Measurements from ENCODE around the gene UNC5B.

Gene UNC5B

DNA sequence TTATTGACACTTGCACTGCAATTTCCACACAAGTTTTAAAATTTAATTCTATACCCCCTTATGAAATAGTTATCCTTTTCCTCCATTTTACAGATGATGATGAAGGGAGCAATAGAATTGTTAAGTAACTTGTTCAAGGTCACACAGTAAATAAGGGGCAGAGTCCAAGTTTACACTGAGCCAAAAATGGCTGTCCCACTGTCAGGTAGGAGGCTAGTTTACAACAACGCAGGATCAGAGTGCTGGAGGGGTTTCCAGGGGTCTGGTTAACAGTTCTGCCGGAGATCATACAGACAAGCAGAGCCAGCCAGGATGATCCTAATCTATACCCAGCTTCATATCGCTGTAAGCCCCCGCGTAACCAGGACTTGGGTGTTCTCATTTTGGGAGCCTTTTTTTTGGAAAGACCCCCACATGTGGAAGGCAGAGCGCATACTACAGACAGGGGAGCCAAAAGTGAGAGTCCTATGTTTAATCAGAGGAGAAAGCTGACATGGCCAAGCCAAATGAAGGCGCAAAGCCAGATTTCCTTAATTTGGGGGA, 524 bp upstream of the UNC5B start:
- DNase-seq (ENCODE audit: low read depth): no peak
- peak overlapping the region; percentile 39 for H3K4me3 ChIP-seq (ENCODE audit: low read length)
- TF ChIP-seq, protein P1, sequence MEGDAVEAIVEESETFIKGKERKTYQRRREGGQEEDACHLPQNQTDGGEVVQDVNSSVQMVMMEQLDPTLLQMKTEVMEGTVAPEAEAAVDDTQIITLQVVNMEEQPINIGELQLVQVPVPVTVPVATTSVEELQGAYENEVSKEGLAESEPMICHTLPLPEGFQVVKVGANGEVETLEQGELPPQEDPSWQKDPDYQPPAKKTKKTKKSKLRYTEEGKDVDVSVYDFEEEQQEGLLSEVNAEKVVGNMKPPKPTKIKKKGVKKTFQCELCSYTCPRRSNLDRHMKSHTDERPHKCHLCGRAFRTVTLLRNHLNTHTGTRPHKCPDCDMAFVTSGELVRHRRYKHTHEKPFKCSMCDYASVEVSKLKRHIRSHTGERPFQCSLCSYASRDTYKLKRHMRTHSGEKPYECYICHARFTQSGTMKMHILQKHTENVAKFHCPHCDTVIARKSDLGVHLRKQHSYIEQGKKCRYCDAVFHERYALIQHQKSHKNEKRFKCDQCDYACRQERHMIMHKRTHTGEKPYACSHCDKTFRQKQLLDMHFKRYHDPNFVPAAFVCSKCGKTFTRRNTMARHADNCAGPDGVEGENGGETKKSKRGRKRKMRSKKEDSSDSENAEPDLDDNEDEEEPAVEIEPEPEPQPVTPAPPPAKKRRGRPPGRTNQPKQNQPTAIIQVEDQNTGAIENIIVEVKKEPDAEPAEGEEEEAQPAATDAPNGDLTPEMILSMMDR (IDR thresholded peaks at IDR 0.05; ENCODE audit: insufficient read depth, low read depth, low read length, missing control alignments): no peak

DNA sequence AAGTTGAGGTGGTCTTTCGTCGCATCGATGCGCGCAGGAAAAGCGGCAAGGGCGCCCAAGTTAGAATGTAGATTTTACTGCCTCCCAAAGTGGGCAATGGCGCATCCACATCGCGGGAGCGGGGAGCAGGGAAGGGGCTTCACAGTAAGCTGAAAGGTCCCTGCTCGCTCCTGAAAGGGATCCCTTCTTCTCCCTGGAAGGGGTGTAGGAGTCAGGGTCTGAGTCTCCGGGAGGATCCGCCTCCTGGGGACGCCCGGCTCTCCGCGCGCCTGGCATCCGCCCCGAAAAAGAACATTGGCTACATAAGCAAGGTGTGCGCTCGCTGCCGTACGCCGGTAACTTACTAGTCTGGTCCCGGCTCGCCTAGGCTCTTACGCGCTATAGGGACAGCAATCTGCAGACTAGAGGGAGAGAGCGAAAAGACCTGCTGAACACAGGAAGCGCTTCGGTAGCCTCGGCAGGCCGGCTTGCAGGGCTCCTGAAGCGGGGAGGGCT, 804 bp downstream of the UNC5B start:
- H3K4me3 ChIP-seq (ENCODE audit: low read length): peak overlapping the region; percentile 87
- DNase-seq (ENCODE audit: low read depth): peak; percentile 96
- TF ChIP-seq, protein P1 (IDR thresholded peaks at IDR 0.05; ENCODE audit: insufficient read depth, low read depth, low read length, missing control alignments): no peak

DNA sequence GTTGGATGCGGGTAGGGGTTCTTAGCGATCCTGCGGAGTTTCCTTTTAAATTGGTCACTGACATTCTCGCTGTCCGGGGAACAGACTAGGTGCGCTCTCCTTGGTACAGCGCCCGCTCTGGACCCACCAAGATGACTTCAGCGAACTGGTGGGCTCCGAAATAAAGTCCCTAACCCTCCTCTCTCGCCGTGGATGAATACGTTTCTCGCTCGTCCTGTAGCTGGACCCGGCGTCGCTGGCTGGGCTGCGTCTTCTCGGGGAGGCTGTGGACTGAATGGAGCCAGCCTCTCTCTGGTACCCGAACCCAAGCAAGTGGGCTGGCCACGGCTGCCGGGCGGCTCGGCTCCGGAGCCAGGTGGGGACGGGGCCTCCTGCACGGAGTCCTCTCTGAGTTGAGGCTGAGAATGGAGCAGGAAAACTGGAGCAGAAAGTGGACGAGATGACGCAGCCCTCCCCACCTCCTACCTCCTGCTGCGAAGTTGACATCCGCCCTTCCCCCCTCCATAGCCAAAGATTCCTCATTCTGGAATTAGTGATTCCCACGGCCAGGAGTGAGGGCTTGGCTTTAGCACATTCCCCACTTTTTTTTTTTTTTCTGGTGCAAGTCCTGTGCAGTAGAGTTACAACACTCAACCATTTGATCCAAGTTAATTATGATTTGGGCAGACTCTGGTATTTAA, 1.5 kb downstream of the UNC5B start:
- peak overlapping the region; percentile 87 for H3K4me3 ChIP-seq (ENCODE audit: low read length)
- TF ChIP-seq, protein P1 (IDR thresholded peaks at IDR 0.05; ENCODE audit: insufficient read depth, low read depth, low read length, missing control alignments): no peak
- DNase-seq (ENCODE audit: low read depth): peak; percentile 69

DNA sequence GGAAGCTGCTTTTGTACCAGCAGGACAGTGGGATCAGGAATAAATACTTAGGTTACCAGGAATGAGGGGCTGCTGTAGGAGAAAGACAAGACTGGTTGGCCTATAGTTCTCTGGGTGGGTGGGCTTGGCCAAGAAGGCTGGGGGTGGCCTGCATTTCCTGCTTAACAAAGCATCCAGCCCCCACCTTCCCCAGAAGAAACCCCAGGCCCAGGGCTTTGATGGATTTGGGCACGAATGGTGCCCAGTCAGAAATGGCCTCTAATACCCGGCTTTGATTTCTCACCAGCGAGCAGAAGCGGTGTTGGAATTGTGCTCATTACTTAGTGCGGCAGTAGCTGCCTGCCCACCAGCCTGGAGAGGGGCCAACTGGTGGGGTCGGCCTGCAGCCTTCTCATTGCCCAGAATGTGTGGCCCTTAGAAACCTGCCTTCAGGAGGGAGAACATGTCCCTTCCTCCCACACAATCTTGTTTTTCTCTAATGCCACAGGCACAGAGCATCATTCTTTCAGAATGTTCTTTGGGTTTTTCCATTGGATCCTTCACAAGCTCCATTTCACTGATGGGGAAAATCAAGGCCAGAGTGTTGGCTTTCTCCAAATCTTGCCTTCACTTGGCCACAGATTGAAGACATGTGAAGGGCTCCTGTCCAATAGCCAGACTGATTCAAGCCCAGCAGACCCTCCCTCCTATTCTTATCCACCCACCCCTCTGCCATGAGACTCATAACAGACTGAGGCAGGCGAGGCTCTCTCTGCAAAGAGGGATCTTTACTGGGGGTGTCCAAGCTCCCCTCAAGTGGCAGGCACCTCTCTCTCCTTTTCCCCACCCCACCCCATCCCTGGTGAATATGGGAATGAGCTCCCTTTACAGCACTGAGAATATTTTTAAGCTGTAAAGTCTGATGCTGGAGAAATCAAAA, 2.5 kb downstream of the UNC5B start:
- DNase-seq (ENCODE audit: low read depth): no peak
- peak overlapping the region; percentile 87 for H3K4me3 ChIP-seq (ENCODE audit: low read length)
- TF ChIP-seq, protein P1 (IDR thresholded peaks at IDR 0.05; ENCODE audit: insufficient read depth, low read depth, low read length, missing control alignments): no peak

DNA sequence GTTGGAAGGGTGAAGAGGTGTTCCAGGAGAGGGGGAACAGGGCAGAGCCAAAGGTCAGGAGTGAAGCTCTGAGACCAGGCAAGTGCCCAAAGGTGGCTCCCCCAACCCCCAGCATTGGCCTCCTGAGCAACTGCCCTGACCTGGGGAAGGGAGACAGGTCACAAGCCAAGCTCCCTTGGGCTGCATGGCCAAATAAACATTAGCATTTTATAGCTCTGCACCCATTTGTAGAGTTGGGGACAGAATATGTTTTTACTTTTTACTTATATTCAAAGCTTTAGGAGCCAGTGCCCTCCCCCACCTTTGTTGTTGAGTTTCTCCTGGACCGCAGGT, 4.0 kb downstream of the UNC5B start:
- DNase-seq (ENCODE audit: low read depth): no peak
- H3K4me3 ChIP-seq (ENCODE audit: low read length): no peak overlapping the region
- TF ChIP-seq, protein P1 (IDR thresholded peaks at IDR 0.05; ENCODE audit: insufficient read depth, low read depth, low read length, missing control alignments): no peak

DNA sequence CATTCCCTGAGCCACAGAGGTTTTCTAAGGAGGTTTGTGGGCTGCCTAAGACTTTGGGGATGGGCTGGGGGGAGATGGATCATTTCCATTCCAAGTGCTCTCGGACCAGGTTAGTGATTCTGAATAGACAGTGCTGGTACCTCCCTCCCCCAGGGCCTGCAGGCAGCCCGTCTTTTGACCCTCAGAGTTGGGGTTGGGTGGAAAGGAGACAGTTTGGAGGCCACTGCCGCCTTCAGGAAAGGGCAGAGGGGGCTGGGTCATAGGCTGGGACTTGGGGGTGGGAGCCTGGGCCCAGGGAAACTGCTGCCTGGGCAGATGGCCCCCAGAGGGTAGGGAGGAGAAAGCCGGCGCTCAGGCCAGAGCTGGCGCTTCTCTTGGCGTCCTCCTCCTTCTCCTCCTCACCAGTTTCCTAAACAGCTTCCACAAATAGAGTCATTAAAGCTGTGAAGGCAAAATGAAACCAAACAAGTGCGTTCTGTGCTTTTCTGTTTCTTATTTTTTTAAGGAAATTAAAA, 4.4 kb downstream of the UNC5B start:
- H3K4me3 ChIP-seq (ENCODE audit: low read length): peak overlapping the region; percentile 50
- no peak for DNase-seq (ENCODE audit: low read depth)
- TF ChIP-seq, protein P1 (IDR thresholded peaks at IDR 0.05; ENCODE audit: insufficient read depth, low read depth, low read length, missing control alignments): no peak
